Fibroblast of lung (primary cell): ENCODE measurements around the gene GAS7.

ENCODE experiments used
- EZH2 ChIP-seq: IDR thresholded peaks from 2 replicates; pipeline ENCODE4 v1.5.1; 2012; ENCODE audit warnings: low read length, control low read depth, mild to moderate bottlenecking; ENCODE audit errors: missing control alignments
- TF ChIP-seq, protein P1 (sequence below), 2 donors: IDR thresholded peaks in 1 of 2; conservative IDR thresholded peaks in 1 of 2; 1 replicate in 1 of 2; 2 replicates in 1 of 2; pipeline ENCODE4 v1.5.1; 2011 to 2012; ENCODE audit warnings: low read length in 2 of 2, control low read depth in 1 of 2, inconsistent platforms in 1 of 2, low read depth in 1 of 2, mild to moderate bottlenecking in 1 of 2

DNA sequence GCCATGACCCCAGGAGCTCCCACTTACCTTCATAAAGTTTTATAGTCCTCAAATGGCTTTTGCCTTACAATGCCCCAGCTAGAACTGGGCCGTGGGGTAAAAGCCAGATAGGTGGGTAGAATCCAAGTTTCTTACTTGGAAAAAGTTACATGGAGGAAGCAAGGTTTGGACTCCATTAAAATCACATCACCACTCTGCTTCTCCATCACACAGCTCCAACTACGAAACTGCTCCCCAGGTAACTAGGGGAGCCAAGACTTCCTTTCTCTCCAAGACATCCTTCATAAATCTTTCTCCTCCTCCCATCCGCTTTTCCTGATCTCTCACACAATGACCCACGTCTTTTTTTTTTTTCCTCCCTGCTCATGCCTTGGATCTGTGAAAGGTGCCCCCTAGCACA is 162.5 kb downstream of the GAS7 start:
- TF ChIP-seq, protein P1, sequence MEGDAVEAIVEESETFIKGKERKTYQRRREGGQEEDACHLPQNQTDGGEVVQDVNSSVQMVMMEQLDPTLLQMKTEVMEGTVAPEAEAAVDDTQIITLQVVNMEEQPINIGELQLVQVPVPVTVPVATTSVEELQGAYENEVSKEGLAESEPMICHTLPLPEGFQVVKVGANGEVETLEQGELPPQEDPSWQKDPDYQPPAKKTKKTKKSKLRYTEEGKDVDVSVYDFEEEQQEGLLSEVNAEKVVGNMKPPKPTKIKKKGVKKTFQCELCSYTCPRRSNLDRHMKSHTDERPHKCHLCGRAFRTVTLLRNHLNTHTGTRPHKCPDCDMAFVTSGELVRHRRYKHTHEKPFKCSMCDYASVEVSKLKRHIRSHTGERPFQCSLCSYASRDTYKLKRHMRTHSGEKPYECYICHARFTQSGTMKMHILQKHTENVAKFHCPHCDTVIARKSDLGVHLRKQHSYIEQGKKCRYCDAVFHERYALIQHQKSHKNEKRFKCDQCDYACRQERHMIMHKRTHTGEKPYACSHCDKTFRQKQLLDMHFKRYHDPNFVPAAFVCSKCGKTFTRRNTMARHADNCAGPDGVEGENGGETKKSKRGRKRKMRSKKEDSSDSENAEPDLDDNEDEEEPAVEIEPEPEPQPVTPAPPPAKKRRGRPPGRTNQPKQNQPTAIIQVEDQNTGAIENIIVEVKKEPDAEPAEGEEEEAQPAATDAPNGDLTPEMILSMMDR (conservative IDR thresholded peaks at IDR 0.05 in 1 of 2, IDR thresholded peaks at IDR 0.05 in 1 of 2; ENCODE audit: low read depth in 1 of 2, low read length in 2 of 2), result no peak
- TF ChIP-seq EZH2, result no peak
